Astrocyte of the spinal cord (primary cell): ENCODE measurements around the gene EIPR1.

ENCODE experiments used
- DNase-seq: peaks from one replicate; pipeline ENCODE4 v3.0.0; 2011; ENCODE audit warnings: low read depth, low spot score
- H3K4me3 ChIP-seq: 2 replicates; pipeline ENCODE4 v1.5.1; 2011; ENCODE audit warnings: low read depth, mild to moderate bottlenecking, low read length, moderate library complexity
- in situ Hi-C: cut with HindIII; loops from 2 replicates; pipeline ENCODE4 v1.10.0; 2017; ENCODE audit warnings: low sequenced_read_pairs
- TF ChIP-seq, protein P1 (sequence below): IDR thresholded peaks from 2 replicates; pipeline ENCODE4 v1.5.1; 2012; ENCODE audit warnings: low read depth, mild to moderate bottlenecking, low read length, inconsistent platforms

The EIPR1 gene

DNA sequence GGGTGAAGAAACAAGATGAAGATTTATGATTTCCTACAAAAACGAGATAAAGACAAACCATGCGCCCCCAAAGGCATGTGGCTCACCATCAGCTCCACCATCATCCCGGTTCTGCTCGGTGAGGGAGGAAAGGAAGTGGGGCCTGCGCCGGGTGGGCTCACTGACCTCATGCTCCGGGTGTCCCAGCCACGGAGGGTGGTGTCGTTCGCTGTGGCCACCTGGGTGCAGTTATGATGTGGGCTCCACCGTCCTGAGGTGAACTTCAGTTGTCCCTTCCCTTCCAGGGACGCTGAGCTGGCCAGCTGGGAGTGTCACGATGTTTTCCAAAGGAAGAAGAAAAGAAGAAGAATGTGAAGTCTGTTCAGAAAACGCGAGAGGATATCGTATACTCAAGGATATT is 180.9 kb downstream of the EIPR1 start:
- in situ Hi-C loops = no loop called here

DNA sequence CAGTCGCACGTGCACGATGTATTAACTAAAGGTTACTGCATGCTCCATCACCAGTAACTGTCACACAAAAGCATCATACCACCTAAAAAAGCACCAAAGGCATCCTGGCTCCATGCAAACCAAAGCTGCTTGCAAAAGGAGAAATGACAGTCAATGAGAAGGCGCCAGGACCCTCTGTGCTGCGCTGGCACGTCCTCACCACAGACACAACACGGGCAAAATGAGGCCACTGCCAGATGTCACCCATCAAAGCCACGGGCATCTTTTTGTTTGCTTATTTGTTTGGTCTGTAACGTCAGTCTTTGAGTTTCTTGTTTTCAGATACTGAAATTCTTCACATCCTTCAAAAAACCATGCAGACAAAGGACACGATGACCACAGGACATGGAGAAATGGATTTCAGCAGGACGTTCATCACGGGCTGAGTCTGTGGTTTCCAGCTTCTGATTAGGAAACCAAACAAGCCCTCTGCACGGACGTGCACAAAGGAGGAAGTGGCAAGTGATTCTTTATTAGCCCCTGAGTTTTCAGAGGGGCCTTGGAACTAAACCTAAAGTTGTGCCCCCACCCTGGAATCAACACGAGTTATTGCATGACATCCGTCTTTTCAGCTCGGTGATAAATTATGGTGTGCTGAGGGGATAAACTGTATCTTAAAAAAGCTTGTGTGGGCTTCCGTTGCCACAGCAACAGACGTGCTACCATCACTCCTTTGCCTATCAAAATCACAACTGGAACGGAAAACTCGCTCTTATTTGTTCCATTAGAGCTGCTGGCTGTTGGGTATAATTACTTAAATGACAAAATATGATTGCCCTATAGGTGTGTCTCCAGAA is 181.8 kb downstream of the EIPR1 start:
- in situ Hi-C loops = no loop called here
- no peak overlapping the region for H3K4me3 ChIP-seq
- DNase-seq = no peak
- TF ChIP-seq, protein P1, sequence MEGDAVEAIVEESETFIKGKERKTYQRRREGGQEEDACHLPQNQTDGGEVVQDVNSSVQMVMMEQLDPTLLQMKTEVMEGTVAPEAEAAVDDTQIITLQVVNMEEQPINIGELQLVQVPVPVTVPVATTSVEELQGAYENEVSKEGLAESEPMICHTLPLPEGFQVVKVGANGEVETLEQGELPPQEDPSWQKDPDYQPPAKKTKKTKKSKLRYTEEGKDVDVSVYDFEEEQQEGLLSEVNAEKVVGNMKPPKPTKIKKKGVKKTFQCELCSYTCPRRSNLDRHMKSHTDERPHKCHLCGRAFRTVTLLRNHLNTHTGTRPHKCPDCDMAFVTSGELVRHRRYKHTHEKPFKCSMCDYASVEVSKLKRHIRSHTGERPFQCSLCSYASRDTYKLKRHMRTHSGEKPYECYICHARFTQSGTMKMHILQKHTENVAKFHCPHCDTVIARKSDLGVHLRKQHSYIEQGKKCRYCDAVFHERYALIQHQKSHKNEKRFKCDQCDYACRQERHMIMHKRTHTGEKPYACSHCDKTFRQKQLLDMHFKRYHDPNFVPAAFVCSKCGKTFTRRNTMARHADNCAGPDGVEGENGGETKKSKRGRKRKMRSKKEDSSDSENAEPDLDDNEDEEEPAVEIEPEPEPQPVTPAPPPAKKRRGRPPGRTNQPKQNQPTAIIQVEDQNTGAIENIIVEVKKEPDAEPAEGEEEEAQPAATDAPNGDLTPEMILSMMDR = no peak

More for the DNA sequence above, 180.9 kb downstream of the EIPR1 start:
- TF ChIP-seq, protein P1 = no peak
- no peak for DNase-seq
- H3K4me3 ChIP-seq = no peak overlapping the region

DNA sequence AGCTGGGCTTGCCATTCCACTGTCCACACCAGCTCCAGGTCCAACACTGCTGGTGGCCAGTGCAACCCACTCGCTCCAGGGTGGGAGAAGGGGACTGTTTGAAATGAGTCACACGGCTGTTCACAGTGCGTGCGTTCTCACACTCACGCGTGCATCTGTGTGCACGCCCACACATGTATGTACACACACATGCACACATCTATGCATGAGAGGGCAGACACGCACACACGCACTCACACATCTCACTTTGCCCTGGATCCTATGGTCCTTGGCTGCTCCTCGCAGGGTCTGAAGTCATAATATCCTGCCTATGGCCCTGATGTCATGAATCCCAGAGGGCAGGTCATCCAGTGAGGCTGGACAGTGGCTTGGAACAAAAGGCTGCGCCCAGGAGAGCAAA is 182.8 kb downstream of the EIPR1 start:
- TF ChIP-seq, protein P1 = no peak
- DNase-seq = no peak
- in situ Hi-C loops = no loop called here
- no peak overlapping the region for H3K4me3 ChIP-seq

DNA sequence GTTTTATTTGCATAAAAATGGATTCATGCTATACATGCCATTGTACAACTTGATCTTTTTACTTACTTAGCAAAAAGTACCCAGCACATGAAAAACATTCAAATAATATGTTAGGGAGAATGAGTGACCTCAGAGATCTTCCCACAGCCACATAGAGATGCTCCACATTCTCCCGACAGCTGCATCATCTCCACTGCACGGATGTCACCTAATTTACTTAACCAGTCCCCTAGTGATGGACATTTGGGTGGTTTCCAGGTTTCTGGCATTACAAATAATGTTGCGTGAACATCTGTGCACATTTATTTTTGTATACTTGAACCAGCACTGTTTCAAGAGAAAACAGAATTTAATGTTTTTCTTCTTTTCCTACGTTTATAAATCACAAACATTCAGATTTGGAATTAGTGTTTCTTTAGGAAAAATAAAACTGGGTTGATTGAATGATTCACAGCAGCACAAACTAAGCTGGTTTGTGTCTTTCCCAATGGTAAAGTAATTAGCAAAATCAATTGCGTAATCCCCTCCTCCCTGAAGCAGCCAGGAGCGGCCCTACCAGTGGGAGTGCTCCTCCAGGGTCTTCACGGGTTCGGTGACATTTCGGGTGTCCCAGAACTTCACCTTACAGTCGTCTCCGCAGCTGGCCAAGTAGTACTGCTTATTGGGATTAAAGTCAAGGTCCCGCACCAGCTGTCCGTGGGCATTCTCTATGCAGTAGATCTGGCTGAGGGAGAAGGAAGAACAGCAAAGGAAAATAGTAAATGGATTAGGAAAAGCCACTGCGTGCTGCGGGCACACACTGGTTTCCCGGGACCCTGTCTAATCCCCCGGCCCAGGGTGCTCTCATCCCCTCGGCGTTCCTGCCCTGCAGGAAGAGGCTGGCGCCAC is 183.9 kb downstream of the EIPR1 start:
- in situ Hi-C loops = no loop called here
- no peak overlapping the region for H3K4me3 ChIP-seq
- TF ChIP-seq, protein P1 = no peak
- DNase-seq = no peak

DNA sequence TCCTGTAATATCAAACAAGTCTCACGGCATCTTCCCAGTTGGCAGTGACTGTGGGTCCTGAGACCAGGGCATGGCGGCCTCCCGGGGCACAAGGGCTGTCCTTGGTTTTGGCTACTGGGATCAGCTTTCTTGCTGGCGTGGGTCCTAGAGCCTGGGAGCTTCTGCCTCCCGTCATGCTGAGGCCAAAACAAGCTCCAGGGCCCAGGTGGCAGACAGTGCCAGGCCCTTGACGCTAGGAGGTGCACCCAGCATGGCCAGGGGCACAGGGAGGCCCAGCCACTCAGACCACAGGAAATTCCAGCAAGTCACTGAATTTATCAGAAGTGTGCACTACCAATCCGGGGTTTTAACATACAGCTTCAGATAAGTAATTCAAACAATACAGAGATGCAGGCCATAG is 184.7 kb downstream of the EIPR1 start:
- TF ChIP-seq, protein P1 = no peak
- in situ Hi-C loops = no loop called here
- DNase-seq = no peak
- no peak overlapping the region for H3K4me3 ChIP-seq

DNA sequence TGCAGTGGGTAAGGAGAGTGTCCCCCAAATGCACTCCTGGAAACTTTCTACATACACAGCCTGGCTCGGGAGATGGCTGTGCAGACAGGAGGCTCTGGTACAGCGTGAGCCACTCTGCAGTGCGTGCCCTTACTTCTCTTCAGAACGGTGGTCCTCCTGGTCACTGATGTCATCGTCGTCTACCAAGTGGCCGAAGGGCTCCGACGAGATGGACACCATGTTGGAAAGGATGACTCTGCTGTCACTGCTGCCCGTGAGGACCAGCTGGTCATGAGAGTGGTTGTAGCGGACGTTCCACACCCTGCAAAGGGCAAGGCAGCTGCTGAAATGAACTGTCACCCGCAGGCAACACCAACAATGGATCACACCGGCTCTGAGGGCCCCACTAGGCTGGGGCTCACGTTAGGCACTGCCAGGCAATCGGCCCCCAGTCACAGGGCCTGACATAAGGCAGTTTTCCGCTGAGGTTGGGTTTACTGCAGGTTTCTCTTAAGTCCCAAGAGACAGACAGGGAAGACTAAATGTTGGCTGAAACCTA is 185.3 kb downstream of the EIPR1 start:
- H3K4me3 ChIP-seq = no peak overlapping the region
- no peak for DNase-seq
- in situ Hi-C loops = no loop called here
- TF ChIP-seq, protein P1 = no peak
